HG03060 (cell line): Measurements from ENCODE around the gene MRFAP1L1.
"Not testable (repeated sequence)": the region's sequence is repeated elsewhere in the genome, so short reads cannot be mapped to it uniquely, and the experiment has no call there.

ENCODE experiments used
- ATAC-seq: cut with Tn5 transposase; IDR thresholded peaks from one replicate; pipeline ENCODE4 v1.9.1; 2021; ENCODE audit warnings: low read depth, moderate number of reproducible peaks; ENCODE audit not compliant: unreplicated experiment

The MRFAP1L1 gene

DNA sequence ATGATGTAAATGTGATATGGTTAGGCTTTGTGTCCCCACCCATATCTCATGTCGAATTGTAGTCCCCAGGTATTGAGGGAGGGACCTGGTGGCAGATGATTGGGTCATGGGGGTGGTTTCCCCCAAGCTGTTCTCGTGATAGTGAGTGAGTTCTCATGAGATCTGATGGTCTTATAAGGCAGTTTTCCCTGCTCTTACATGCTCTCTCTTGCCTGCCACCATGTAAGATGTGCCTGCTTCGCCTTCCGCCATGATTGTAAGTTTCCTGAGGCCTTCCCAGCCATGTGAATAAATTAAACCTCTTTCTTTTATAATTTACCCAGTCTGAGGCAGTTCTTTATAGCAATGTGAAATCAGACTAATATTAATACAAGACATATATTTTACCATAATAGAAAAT lies 30.3 kb upstream of the MRFAP1L1 start:
- no peak for ATAC-seq

DNA sequence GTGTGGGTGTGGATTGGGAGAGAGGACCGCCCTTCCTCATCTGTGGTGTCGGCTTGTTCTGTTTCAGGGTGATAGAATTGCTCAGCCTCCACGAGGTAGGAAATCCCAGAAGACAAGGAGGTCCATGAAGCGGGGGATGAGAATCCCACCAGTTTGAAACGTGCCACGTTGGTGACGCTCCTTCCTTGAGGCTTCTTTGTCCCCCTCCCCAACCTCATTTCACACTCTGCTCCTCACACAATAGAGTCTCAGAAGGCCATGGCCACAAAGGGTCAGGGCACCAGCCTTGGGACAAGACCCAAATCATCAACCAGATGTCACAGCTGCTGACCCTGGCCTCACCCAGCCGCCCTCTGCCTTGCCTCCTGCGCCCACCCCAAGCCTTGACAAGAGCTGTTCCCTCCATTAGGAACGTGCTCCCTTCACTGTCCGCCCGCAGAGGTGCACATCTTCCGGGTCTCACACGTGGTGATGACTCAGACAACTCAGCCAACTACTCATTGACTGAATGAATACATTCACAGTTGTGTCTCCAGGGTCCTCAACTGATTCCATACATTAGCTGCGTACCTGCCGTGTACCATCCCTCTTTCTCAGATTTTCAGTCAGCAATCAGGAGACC lies 24.6 kb upstream of the MRFAP1L1 start:
- no peak for ATAC-seq

DNA sequence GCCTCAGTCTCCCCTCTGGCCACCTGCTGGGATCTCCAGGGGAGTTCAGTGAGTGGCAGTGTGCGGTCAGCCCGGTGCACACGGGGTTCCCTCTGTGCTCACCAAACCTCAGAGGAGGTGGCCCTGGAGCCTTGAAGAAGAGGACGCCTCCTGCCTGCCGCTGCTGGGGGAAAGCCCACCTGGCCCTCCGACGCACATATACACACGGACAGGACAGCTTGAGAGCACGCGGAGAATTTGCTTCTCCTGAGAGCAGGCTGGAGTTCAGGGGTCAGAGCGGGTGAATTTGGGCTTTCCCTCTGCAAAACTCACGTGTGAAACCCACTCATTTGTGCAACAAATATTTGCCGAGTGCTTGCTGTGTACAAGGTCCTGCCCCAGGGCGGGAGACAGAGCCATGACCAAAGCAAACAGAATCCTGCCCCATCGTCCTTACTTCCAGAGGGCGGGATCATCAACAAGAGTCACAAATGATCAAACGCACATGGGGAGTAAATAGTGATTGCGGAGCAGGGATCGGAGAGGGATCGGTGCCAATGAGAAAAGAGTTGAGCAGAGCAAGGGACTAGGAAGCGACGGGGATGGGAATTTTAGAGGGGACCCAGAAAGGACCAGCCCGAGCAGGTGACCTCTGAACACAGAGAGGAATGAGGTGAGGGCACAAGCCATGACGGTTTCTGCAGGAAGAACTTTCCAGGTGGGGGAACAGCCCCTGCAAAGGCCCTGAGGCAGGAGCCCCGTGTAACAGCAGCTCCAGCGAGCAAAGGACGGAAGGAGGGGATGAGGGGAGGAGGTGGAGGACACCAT lies 23.9 kb upstream of the MRFAP1L1 start:
- ATAC-seq, result no peak

DNA sequence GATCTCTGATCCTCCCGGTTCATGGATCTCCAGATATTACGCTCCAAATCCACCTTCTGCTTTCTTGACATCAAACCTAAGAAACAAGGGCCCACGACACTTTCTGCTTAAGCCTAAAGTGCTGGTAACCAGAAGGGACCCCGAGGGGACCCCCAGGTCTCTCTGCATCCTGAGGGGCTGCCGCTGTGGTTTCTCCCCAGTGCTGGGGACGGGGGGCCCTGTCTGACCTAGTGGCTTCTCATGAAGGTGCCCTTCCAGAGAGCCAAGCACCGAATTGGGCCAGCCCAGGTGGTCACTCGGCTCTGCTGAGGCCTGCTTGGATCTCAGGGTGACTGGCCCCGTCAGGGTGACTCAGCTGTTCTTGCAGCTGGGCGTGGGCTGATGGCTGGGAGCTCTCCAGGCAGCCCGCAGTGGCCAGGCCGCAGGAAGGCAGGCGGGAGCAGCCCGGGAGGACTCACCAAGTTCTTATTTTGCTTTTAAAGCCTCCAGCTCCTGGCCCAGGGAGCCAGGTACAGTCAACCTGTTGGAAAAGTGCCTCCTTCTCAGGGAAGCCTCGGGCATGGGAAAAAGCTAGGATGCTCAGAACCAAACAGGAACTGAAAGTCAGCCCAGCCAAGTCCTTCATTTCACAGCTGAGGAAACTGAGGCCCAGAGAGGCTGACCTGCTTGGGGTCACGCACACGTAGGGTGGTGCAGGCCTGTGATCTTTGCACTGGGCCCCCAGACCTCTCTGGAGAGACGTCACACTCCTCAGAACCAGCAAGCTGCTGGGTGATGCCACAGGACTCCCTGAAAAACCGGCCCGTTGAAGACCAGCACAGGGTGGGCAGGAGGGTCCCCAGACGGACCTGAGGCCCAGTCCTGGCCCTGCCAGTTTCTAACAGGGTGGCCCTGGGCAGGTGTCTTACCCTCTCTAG lies 23.0 kb upstream of the MRFAP1L1 start:
- ATAC-seq, result no peak

DNA sequence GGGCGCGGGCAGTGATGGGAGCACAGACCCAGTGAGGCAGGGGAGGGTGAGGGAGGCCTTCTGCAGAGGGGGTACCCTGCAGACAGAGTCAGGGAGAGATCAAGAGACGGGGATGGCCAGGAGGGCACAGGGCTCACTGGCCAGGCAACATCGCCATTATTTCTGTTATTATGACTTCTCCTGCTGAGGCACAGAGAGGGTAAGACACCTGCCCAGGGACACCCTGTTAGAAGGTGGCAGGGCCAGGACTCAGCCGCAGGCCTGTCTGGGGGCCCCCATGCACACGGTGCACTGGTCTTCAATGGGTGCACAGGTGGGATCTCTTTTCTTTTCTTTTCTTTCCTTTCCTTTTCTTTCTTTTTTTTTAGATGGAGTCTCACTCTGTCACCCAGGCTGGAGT lies 22.1 kb upstream of the MRFAP1L1 start:
- ATAC-seq, result no peak

DNA sequence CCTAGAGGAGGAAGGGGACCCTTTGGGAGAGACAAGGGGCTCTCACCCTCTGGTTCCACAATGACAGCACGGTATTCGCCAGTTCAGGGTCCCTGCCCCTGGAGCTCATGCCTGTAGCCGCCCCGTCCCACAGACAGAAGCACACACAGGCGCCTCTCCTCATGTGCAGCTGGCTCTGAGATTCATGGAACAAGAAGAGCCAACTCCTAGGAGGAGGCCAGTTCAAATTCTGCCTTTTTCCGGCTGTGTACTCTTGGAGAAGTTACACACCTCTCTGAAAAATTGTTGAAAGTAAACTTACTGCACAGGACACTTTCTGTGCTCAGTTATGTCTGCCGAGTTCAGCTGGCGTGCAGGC lies 21.6 kb upstream of the MRFAP1L1 start:
- no peak for ATAC-seq

DNA sequence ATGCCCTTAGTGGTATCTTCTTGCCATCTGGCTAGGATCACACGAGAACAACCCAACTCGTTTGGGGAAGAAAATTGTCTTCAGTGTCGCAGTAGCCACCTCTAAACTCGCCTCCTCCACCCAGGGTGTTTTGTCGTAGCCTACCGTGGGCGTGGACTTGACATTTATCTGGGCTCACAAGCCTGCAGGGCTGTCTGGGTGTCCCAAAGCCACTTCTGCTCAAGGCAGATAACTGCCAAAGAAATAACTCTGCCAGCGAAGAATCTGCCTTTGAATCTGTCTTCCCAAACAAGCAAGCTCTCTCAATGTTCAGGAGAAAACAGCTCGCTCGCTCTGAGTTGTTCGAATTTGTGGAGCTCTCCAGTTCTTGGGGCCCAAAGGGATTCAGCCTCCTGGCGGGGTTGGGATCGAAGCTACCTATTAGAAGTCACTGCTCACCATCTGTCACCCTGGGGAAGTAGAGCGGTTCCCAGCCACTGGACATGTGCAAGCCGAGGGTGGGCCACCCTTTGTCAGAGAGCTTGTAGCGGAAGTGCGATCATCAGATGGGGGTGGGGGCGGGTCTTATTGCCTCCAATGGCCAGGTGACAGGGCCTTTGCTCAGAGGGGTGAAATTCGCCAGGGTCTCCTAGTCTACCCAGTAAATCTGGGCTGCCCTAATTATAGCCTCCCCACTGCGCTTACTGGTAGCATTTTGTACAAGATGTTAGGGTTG lies 21.1 kb upstream of the MRFAP1L1 start:
- no peak for ATAC-seq

DNA sequence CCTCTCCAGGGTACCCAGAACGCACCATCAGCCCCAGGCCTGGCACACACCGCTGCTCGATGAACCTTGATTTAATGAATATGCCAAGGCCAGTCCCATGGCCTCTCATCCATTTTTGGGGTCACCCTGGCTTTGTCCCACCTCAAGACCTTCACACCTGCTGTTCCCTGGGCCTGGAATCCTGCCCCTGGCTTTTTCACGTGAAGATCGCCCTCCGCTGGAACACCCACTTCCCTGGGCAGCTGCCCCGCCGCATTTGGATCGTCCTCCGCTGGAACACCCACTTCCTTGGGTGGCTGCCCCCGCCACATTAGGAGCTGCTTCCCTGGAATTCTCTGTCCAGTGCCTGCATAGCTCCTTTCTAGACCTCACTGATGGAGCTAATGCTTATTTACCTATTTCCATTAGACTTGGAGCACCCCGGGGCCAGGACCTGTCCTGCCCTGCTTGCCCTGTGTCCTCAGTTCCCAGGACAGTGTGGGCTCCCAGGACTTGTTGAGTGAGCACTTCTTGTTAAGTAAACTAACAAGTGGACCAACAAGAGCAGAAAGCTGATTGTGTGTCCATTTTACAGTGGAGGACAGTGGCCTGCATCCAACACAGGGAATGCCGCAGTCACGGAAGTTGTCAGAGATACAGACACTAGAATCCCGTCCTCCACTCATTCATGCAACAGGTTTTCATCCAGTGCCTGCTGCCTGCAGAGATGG lies 18.8 kb upstream of the MRFAP1L1 start:
- ATAC-seq, result no peak

DNA sequence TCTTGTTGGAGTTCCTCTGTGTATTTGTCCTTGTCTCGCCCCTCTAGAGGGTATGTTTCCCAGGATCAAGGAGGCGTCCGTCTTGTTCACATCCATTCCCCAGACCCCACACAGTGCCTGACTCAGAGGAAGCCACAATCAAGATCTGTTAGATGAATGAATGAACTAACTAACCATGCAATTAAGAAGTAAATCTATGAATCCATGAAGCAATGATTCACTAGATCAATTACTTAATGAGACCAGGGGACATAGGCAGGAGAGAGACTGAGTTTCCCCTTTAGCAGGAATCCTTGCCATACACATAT lies 18.2 kb upstream of the MRFAP1L1 start:
- no peak for ATAC-seq

DNA sequence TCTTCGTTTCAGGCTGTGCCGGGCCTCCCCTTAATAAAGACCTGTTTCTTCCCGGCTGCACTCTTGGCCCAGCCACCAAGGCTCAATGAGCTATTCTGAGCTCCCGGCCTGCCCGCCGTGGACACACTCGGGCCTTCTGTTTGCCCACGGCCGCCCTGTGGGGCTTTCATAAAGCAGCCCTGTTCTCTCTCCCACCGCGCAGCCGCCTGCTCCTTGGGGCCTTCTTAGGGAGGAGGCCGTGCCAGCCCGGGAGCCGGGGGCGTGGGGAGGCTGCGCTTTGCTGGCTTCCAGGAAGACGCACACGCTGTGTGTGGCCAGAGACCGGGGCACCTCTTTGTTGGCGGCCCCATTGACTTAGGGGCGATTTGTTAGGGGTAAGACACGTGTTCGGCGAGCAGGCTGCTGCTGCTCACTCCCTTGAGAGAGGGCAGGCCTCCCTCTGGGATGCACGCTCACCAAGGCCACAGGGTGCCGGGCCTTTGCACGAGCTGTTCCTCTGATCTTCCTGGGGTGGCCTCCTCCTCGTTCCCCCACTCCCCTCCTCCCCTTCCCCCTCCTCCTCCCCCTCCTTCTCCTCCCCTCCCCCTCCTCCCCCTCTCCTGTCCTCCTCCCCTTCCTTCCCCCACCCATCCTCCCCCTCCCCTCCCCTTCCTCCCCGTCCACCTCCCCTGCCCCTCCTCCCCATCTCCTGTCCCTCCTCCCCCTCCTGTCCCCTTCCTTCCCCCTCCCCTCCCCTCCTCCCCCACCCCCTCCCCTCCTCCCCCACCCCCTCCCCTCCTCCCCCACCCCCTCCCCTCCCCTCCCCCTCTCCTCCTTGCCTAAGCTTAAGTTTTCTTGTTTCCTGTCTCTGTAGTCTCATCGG lies 17.6 kb upstream of the MRFAP1L1 start:
- no peak for ATAC-seq

DNA sequence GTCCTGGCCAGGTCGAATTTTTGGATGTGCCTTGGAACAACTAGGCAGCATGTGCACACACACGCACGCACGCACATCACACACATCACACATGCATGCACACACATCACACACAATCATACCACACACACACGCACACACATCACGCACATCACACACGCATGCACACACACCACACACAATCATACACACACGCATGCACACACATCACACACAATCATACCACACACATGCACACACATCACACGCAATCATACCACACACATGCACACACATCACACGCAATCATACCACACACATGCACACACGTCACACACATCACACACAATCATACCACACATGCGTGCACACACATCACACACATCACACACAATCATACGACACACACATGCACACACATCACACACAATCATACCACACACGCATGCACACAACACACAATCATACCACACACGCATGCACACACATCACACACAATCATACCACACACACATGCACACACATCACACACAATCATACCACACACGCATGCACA lies 15.8 kb upstream of the MRFAP1L1 start:
- ATAC-seq, result not testable (repeated sequence)

DNA sequence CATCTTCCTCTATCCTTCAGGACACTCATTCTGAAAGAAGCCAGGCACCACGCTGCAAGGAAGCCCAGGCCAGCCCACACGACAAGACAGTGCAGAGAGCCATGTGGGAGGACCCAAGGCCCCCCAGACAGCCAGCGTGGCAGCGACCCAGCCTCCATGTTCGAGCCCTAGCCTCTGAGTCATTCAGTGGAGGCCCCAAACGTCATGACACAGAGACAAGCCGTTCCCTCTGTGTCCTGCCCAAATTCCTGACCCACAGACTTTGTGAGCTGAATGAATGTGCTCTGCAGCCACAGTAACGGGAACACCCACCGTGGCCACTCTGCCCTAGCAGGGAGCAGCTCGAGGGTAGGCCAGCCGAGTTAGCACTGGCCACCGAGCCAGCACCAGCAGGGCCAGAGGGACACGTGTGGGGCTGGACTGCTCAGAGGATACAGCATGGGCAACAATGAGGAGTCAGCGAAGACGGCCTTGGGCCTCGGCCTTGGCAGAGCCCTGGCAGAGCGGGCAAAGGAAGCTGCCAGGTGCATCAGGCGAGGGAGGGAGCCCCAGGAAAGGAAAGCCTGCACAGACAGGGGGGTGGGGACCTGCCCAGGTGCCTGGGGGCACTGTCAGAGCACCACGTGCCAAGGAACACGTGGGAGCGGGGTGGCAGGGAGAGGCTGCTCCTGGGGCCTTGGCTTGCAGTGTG lies 14.9 kb upstream of the MRFAP1L1 start:
- ATAC-seq, result no peak

DNA sequence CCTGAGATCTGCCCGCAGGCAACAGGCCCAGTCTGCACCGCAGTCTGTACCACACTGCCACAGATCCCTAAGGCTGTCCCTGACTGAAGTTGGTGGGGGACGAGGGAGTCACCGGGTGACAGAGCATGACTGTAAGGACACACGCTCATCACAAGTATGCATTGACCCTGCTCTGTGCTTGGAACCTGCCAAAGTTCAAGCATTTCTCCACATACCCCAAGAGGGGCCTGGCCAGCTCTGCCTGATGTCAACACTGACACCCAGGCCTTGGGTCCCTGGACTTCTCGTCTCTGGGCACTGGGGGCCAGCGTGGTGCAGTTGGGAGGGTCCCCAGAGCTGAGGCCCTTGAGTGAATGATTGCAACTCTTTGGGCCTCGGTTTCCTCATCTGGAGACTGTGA lies 14.2 kb upstream of the MRFAP1L1 start:
- no peak for ATAC-seq

DNA sequence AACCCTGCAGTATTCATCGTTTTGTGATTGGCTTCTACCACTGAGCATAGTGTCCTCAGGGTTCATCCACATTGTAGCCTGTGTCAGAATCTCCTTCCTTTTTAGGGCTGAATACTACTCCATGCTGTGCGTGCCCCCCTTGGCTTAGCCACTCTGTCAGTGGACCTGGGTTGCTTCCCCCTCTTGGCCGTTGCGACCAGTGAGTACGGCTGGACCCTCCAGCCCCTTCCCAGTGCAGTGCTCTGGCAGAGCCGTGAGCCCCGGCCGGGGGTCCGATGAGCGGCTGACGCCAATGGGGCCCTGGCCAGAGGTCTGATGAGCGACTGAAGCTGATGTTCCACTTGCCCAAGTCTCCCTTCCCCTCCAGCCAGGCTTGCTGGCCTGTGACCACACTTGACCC lies 13.2 kb upstream of the MRFAP1L1 start:
- ATAC-seq, result no peak

DNA sequence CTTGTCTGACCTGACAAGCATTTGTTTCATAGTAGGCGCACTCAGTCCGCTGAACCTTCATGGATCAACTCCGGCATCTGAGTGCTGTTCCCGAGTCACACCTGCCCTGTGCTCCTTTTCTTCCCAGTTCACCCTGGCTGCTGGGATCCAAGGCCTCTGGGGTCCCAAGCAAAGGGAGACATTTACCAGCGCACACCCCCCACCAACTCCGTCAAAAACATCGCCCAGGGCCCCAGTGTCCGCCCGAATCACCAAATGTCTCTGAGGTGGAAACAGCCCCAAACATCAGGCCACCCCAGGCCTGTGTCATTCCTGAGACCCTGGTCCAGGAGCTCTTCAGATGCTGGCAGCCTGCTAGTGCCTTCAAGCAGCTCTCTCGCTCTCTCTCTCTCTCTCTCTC lies 11.5 kb upstream of the MRFAP1L1 start:
- ATAC-seq, result no peak

DNA sequence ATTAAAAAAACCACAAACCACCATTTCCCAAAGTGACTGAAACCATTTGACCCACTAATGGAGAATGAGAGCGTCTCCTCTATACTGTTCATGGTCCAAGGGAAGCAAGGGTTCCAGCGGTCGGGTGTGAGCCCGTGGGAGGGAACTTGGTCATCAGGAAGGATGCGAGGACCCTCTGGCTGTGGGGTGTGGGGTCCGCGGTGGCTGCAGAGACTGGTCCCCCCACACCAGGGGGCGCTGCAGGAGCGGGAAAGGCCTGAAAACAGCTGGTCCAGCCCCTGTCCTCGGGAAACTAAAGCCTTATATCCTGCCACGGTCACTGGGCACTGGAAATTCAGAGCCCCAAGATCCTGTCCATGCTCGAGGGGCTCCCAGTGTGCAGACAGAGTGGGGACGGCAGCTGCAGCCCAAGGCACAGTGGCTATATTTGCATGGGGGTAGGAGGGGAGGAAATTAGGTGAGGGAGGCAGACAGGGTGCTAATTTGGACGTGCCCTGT lies 10.6 kb upstream of the MRFAP1L1 start:
- ATAC-seq, result no peak

DNA sequence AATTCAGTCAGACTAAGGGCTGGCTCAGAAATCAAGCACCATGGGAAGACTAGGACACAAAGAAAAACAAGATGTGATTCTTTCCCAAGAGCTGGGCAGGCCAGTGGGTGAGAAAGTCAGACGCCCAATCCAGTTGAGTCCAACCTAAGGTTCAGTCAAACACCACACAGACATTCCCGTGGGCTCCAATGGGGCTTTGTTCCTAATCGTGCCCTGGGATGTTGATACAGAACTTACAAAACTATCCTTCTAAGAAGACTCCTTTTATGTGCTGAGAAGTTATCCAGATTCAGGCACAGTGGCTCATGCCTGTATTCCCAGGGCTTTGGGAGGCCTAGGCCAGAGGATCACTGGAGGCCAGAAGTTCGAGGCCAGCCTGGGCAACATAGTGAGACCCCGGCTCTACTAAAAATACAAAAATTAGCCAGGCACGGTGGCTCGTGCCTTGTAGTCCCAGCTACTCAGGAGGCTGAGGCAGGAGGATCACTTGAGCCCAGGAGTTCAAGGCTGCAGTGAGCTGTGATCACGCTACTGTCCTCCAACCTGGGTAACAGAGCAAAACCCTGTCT lies 10.0 kb upstream of the MRFAP1L1 start:
- ATAC-seq, result no peak
